ENCODE results near the gene TEPSIN. TPM values are rescaled to one million over a fixed set of nuclear protein-coding genes. Genes with fewer than 3 reads are reported as not detected.

The TEPSIN gene
- total and polyA plus RNA-seq, 2 of the 8 experiments (the other 6 are each of a cell fraction or from before 2014, with no cell fraction given), result 22.9 to 28.0 TPM

DNA sequence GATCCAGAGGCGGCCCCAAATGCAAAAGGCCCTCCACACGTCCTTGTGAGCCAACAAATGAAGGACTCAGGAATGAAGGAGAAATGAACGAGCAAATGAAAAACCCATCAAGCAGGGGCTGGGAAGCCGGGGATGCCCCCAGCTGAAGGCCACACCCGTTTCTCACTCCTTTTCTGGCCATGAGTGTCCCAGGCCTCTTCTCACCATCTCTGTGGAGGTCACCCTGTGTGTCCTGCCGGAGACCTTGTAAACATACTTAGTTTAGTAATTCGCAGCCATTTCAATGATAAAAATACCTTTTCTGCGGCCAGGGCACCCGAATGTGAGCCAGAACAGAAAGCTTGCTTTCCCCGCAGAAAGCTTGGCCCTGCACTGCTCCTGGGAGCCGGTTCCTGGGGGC lies 51.7 kb downstream of the TEPSIN start:
- no peak overlapping the region for H3K56ac ChIP-seq (replicated peaks; ENCODE audit: insufficient read length, low read depth, low read length)
- no peaks in the 10 kb centered on the region for H3K23me2 ChIP-seq (ENCODE audit: low read depth, low read length)
- no peak overlapping the region for H4K8ac ChIP-seq (ENCODE audit: extremely low read depth, insufficient read depth, low read length)
- POLR2A ChIA-PET (ENCODE audit: partially characterized antibody), result interaction anchor here (0.8 kb wide), 1 partner anchor 48 kb away, joined by 3 read pairs; no protein-coding TSS in a partner anchor
- H4K5ac ChIP-seq (ENCODE audit: insufficient read length, low read depth, low read length), result no peak overlapping the region
- WGBS, 2 experiments (ENCODE audit: extremely low coverage in 1 of 2, insufficient coverage in 1 of 2, insufficient read length in 1 of 2, insufficient replicate concordance in 2 of 2, low coverage in 1 of 2, low lambda C conversion rate in 2 of 2, missing lambda C conversion rate in 1 of 2), result 94% methylated on average over 11 of the region's 11 CpGs; no CpG with 5 or more reads in 1 of the 2 experiments
- H3K4ac ChIP-seq (replicated peaks; ENCODE audit: insufficient read length, low read depth, low read length), result no peak overlapping the region
- no peak overlapping the region for H2BK5ac ChIP-seq (ENCODE audit: low read depth, low read length)
- H3K18ac ChIP-seq (ENCODE audit: extremely low read depth, low read length), result no peak overlapping the region
- H4K91ac ChIP-seq (replicated peaks; ENCODE audit: insufficient read length, low read length), result no peak overlapping the region
- H3K4me1 ChIP-seq (replicated peaks in 1 of 4; ENCODE audit: control insufficient read depth in 3 of 4, insufficient read depth in 4 of 4, low read length in 3 of 4), result peaks cover 0 to 5% (median under 1%) of the 10 kb centered on the region in 4 experiments; a peak in 2 of 7 replicates
- no peaks in the 10 kb centered on the region for H3K79me2 ChIP-seq (ENCODE audit: control insufficient read depth in 1 of 2, insufficient read depth in 2 of 2, low read length in 2 of 2)
- H3K36me3 ChIP-seq (ENCODE audit: control insufficient read depth in 2 of 4, insufficient read depth in 4 of 4, low read length in 3 of 4), result peaks cover 0 to 7% (median 0%) of the 10 kb centered on the region in 4 experiments; a peak in 3 of 8 replicates
- no peak overlapping the region for H2BK20ac ChIP-seq (ENCODE audit: low read length)
- no peaks in the 10 kb centered on the region for H3K27me3 ChIP-seq (replicated peaks in 1 of 4; ENCODE audit: control insufficient read depth in 3 of 4, extremely low read depth in 1 of 4, insufficient read depth in 3 of 4, low read length in 3 of 4)
- H3K4me2 ChIP-seq (ENCODE audit: insufficient read depth in 1 of 2, low read depth in 2 of 2, low read length in 2 of 2), result no peak overlapping the region
- no peak for DNase-seq (ENCODE audit: low read depth in 1 of 2, low spot score in 2 of 2)
- no peak overlapping the region for H2AK5ac ChIP-seq (ENCODE audit: low read depth, low read length)
- no peak overlapping the region for H3K27ac ChIP-seq (ENCODE audit: low read depth, low read length)
- H3K9me3 ChIP-seq (ENCODE audit: insufficient read depth in 2 of 2, low read depth in 1 of 2, low read length in 1 of 2), result no peaks in the 10 kb centered on the region; a peak in 1 of 4 replicates
- no peak overlapping the region for H3K14ac ChIP-seq (ENCODE audit: insufficient read length)
- H3K9ac ChIP-seq (replicated peaks in 1 of 4; ENCODE audit: extremely low read depth in 1 of 4, low read depth in 3 of 4, low read length in 3 of 4), result no peak overlapping the region
- no peak overlapping the region for H2BK15ac ChIP-seq (ENCODE audit: low read length)
- H2AFZ ChIP-seq (ENCODE audit: low read length), result no peak overlapping the region
- peaks cover 0 to 5% of the 10 kb centered on the region in 2 experiments for H4K20me1 ChIP-seq (replicated peaks in 1 of 2; ENCODE audit: control insufficient read depth in 1 of 2, insufficient read depth in 2 of 2, low read length in 2 of 2)
- FAIRE-seq, result no peak
- no peak overlapping the region for H3K4me3 ChIP-seq (ENCODE audit: extremely low read depth in 1 of 4, insufficient read depth in 2 of 4, low read depth in 3 of 4, low read length in 4 of 4)
- CTCF ChIA-PET (ENCODE audit: partially characterized antibody), result interaction anchor here (0.7 to 3.2 kb wide), 6 partner anchors 11 to 66 kb away, joined by 3 to 23 read pairs (median 4); no protein-coding TSS in a partner anchor
- no peak overlapping the region for H2BK120ac ChIP-seq (replicated peaks; ENCODE audit: low read depth, low read length)
- H3K23ac ChIP-seq (ENCODE audit: insufficient read length), result no peak overlapping the region
- H3K79me1 ChIP-seq (ENCODE audit: low read depth, low read length), result no peaks in the 10 kb centered on the region
- H2BK12ac ChIP-seq (ENCODE audit: low read depth, low read length), result no peak overlapping the region
- TF ChIP-seq POU5F1 (IDR thresholded peaks at IDR 0.05; ENCODE audit: low read depth, low read length), result no peak
- no peak for TF ChIP-seq BACH1 (IDR thresholded peaks at IDR 0.05; ENCODE audit: low read length)
- no peak for TF ChIP-seq CBX8 (IDR thresholded peaks at IDR 0.05; ENCODE audit: borderline replicate concordance, low read depth, low read length)
- no peak for TF ChIP-seq SAP30 (IDR thresholded peaks at IDR 0.05; ENCODE audit: insufficient read depth, insufficient replicate concordance, low read length)
- no peak for TF ChIP-seq SUZ12 (IDR thresholded peaks at IDR 0.05; ENCODE audit: low read length)
- TF ChIP-seq MAFK (IDR thresholded peaks at IDR 0.05; ENCODE audit: low read depth, low read length), result no peak
- TF ChIP-seq SIRT6 (IDR thresholded peaks at IDR 0.05; ENCODE audit: low read length), result no peak
- no peak for TF ChIP-seq E2F6 (IDR thresholded peaks at IDR 0.05)
- no peak for TF ChIP-seq CTBP2 (IDR thresholded peaks at IDR 0.05; ENCODE audit: borderline replicate concordance, insufficient read depth, insufficient read length, low read length)
- no peak for TF ChIP-seq RXRA (IDR thresholded peaks at IDR 0.05; ENCODE audit: insufficient read depth, low read depth, low read length)
- TF ChIP-seq SP2 (IDR thresholded peaks at IDR 0.05; ENCODE audit: low read length), result no peak
- TF ChIP-seq ASH2L (IDR thresholded peaks at IDR 0.05; ENCODE audit: low read length), result no peak
- TF ChIP-seq TEAD4 (IDR thresholded peaks at IDR 0.05; ENCODE audit: low read depth, low read length), result no peak
- no peak for TF ChIP-seq SP4 (IDR thresholded peaks at IDR 0.05; ENCODE audit: low read length)

Measured in H1 (cell line).